Measurements from ENCODE around the gene CELF2.

CELF2 gene

DNA sequence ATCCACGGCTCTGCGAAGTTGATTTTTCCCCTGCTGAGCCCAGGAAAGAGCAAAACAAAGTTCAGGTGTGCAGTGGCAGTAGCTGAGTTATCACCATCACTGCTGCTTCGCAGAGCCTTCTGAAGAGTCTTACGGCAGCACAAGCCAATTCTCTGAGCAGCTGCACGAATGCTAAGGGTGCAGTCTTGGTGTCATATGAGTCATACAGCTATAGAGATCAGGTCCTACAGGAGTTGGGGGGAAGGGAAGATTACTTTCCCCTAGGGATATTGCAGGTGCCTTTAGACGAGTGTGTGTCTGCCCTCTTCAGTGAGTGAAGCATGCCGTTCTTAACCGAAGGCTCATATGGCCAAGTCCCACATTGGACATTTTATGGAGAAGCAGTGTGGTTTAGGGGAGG, 227.8 kb downstream of the CELF2 start:
- TF ChIP-seq, protein P1, sequence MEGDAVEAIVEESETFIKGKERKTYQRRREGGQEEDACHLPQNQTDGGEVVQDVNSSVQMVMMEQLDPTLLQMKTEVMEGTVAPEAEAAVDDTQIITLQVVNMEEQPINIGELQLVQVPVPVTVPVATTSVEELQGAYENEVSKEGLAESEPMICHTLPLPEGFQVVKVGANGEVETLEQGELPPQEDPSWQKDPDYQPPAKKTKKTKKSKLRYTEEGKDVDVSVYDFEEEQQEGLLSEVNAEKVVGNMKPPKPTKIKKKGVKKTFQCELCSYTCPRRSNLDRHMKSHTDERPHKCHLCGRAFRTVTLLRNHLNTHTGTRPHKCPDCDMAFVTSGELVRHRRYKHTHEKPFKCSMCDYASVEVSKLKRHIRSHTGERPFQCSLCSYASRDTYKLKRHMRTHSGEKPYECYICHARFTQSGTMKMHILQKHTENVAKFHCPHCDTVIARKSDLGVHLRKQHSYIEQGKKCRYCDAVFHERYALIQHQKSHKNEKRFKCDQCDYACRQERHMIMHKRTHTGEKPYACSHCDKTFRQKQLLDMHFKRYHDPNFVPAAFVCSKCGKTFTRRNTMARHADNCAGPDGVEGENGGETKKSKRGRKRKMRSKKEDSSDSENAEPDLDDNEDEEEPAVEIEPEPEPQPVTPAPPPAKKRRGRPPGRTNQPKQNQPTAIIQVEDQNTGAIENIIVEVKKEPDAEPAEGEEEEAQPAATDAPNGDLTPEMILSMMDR (IDR thresholded peaks at IDR 0.05), result no peak
- H3K27ac Mint-ChIP-seq, result no peak overlapping the region
- H3K9me3 Mint-ChIP-seq, result no peaks in the 10 kb centered on the region
- H3K4me3 Mint-ChIP-seq, result no peak overlapping the region
- no peaks in the 10 kb centered on the region for H3K36me3 Mint-ChIP-seq (ENCODE audit: low read depth)
- H3K4me1 Mint-ChIP-seq, result peaks cover 19% of the 10 kb centered on the region
- peaks cover 5% of the 10 kb centered on the region for H3K27me3 Mint-ChIP-seq (ENCODE audit: low read depth, poor library complexity)
- DNase-seq, result no peak

DNA sequence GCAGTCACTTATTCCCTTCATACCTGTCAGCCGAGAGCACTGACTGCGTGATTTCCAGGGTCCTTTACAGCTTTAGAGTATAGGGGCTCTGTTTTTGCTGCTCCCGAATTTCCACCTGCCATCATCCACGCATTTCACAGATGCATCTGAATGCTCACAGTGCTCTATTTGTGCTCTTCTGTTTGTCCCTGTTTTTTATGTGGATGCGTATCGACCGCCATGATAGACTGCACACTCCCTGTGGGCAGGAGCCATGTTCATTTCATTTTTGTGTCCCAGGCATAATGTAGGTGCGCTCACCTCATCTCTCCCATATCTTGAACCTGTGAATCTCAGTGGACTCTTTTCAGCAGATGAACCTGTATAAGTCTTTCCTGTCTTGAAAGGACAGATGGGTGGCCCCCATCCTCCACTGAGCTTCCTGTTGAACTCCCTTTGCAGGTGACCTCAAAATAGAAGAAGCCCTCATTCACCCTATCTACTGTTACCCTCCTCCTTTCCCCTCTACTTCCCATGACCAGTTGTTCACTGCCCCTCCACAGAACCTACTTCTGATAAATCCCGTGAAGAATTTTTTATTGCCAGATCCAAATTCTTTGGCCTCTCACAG, 228.4 kb downstream of the CELF2 start:
- no peaks in the 10 kb centered on the region for H3K36me3 Mint-ChIP-seq (ENCODE audit: low read depth)
- peaks cover 5% of the 10 kb centered on the region for H3K27me3 Mint-ChIP-seq (ENCODE audit: low read depth, poor library complexity)
- DNase-seq, result no peak
- H3K9me3 Mint-ChIP-seq, result no peaks in the 10 kb centered on the region
- TF ChIP-seq, protein P1 (IDR thresholded peaks at IDR 0.05), result no peak
- peaks cover 22% of the 10 kb centered on the region for H3K4me1 Mint-ChIP-seq
- H3K27ac Mint-ChIP-seq, result no peak overlapping the region
- H3K4me3 Mint-ChIP-seq, result no peak overlapping the region

DNA sequence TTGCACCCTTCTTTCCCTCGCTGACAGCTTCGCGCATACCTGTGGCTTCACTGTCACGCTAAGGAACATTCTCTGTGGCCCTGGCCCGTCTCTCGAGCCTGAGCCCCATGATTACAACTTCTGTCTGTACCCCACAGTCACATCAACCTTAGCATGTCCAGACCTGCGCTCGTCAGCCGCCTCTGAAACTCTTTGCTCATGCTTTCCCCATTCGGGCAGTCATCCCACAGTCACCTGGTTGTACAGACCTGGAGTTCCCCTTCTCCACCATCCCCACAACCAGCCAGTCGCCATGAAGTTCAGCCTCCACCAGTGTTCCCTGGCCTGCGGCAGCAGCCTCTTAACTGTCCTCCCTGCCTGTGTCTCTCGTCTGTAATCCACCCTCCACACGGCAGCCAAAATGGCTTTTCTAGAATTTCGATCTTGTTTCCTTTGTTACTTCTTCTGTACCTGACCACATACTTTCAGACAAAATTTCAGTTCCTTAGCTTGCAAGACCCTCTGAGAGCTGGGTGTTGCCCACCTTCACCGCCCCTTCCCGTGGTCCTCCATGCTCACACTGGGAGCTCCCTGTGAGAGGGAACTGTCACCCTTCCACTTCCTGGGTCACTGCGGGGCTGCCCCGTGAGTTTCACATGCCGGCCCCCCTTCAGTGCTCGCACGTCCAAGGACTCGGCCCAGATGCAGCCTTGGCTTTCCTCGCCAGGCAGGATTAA, 229.2 kb downstream of the CELF2 start:
- TF ChIP-seq, protein P1 (IDR thresholded peaks at IDR 0.05), result no peak
- H3K4me3 Mint-ChIP-seq, result no peak overlapping the region
- no peak for DNase-seq
- H3K27me3 Mint-ChIP-seq (ENCODE audit: low read depth, poor library complexity), result peaks cover 5% of the 10 kb centered on the region
- H3K27ac Mint-ChIP-seq, result no peak overlapping the region
- H3K36me3 Mint-ChIP-seq (ENCODE audit: low read depth), result no peaks in the 10 kb centered on the region
- H3K9me3 Mint-ChIP-seq, result no peaks in the 10 kb centered on the region
- H3K4me1 Mint-ChIP-seq, result peaks cover 28% of the 10 kb centered on the region

DNA sequence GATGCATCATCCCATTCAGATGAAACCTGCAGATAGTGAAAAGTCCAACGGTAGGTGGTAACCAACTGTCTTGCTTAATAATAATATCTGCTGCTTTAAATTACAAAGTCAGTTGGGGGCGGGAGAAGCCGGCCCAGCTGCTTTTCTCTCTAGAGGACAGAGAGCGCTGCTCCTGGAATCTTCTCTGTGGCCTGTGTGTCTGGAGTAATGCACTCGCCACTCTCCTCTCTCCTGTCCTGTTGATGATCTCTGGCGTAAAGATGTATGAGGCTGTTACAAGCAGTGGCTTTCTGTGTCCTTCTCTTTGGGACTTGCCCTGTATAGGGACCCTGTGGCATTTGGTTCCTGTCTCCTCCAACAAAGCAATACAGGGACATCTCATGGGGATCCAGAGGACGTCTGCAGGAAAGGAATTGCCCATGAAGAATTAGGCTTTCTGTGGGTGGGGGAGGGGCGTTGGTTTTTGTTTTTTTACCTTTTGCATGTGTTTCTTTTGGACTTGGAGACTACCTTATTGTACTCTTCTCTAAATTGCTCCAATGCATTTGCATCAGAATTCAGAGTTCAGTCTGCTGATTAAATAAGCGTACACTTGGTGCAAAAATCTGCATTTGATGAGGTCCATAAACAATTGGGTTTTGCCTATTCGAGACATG, 231.6 kb downstream of the CELF2 start:
- Mint-ChIP-seq H3K4me1 (peaks cover 43% of the 10 kb centered on the region), H3K9me3 (no peaks in the 10 kb centered on the region), H3K27ac (no peak overlapping the region), H3K4me3 (no peak overlapping the region), H3K27me3 (ENCODE audit: low read depth, poor library complexity) (peaks cover 5% of the 10 kb centered on the region), H3K36me3 (ENCODE audit: low read depth) (no peaks in the 10 kb centered on the region)
- DNase-seq, result no peak
- TF ChIP-seq, protein P1 (IDR thresholded peaks at IDR 0.05), result no peak

DNA sequence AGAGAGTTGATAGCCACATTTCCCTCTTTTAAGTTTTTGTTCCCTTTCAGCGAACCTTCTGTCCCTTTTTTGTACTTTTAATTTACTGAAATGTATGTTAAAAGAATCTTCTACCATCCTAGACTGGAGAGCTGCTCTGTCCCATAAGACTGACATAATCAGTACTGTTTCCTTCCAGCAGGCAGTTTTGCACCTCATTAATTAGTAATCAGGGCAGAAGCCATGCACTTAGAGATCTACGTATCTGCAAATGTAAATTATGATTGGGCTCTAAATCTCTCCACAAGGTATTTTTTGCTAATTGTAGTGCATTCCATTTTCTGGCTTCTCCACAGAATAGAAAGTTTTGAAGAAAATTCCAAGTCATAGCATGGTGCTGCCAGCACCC, 232.1 kb downstream of the CELF2 start:
- TF ChIP-seq, protein P1 (IDR thresholded peaks at IDR 0.05), result no peak
- DNase-seq, result no peak
- no peak overlapping the region for H3K27ac Mint-ChIP-seq

More for the DNA sequence above, 232.1 kb downstream of the CELF2 start:
- Mint-ChIP-seq H3K4me1 (peaks cover 43% of the 10 kb centered on the region), H3K36me3 (ENCODE audit: low read depth) (no peaks in the 10 kb centered on the region), H3K27me3 (ENCODE audit: low read depth, poor library complexity) (peaks cover 5% of the 10 kb centered on the region), H3K4me3 (no peak overlapping the region), H3K9me3 (no peaks in the 10 kb centered on the region)
